ENCODE results near the gene MELTF. TPM values are rescaled to one million over a fixed set of nuclear protein-coding genes. Genes with fewer than 3 reads are reported as not detected.

The MELTF gene
- total and polyA plus RNA-seq, 2 of the 13 experiments (the other 11 are each of a cell fraction or from before 2014, with no cell fraction given), result 3.2 to 7.5 TPM

- TF ChIP-seq TP53 (CRISPR knock-in tag; conservative IDR thresholded peaks at IDR 0.05) (no peak), SP4 (CRISPR knock-in tag; IDR thresholded peaks at IDR 0.05) (0 out of 2 replicates have a peak, but pooled peaks have one; percentile 35), ZNF580 (CRISPR knock-in tag; IDR thresholded peaks at IDR 0.05; ENCODE audit: borderline replicate concordance, low read depth) (0 out of 2 replicates have a peak, but pooled peaks have one; percentile 27), SATB2 (CRISPR knock-in tag; IDR thresholded peaks at IDR 0.05) (peak; percentile 25; the same call in 1 of the 2 replicates), ZNF660 (CRISPR knock-in tag; IDR thresholded peaks at IDR 0.05; ENCODE audit: borderline replicate concordance, low read depth) (no peak), ZNF687 (CRISPR knock-in tag; IDR thresholded peaks at IDR 0.05) (peak; percentile 48), ELF1 (CRISPR knock-in tag; IDR thresholded peaks at IDR 0.05) (no peak), UBTF (CRISPR knock-in tag; IDR thresholded peaks at IDR 0.05) (0 out of 2 replicates have a peak, but pooled peaks have one; percentile 13), ZNF614 (CRISPR knock-in tag; IDR thresholded peaks at IDR 0.05; ENCODE audit: borderline replicate concordance) (peak; percentile 33; the same call in 1 of the 2 replicates), FOSL2 (CRISPR knock-in tag; IDR thresholded peaks at IDR 0.05) (0 out of 2 replicates have a peak, but pooled peaks have one; percentile 5), BRD4 (CRISPR knock-in tag; IDR thresholded peaks at IDR 0.05) (0 out of 2 replicates have a peak, but pooled peaks have one; percentile 31), KDM2A (CRISPR knock-in tag; IDR thresholded peaks at IDR 0.05; ENCODE audit: borderline replicate concordance, low read depth) (peak; percentile 45; the same call in 1 of the 2 replicates), SP1 (IDR thresholded peaks at IDR 0.05) (no peak), SP1 (CRISPR knock-in tag; IDR thresholded peaks at IDR 0.05) (no peak), HNRNPH1 (optimal IDR thresholded peaks at IDR 0.05; ENCODE audit: low read depth, low read length) (no peak), ZGPAT (CRISPR knock-in tag; IDR thresholded peaks at IDR 0.05) (peak; percentile 30; the same call in 1 of the 2 replicates), ZBTB3 (CRISPR knock-in tag; IDR thresholded peaks at IDR 0.05; ENCODE audit: borderline replicate concordance, low read depth) (no peak)
Observed at GRCh38 chr3:196969134-196969659, 60.4 kb downstream of the MELTF start (continued).

All from HepG2 (cell line).